Gastroesophageal sphincter (tissue), 4 donors: ENCODE measurements around the gene HS2ST1. TPM values are rescaled to one million over a fixed set of nuclear protein-coding genes. Genes with fewer than 3 reads are reported as not detected.
"Not testable (repeated sequence)": the region's sequence is repeated elsewhere in the genome, so short reads cannot be mapped to it uniquely, and the experiment has no call there.

Experiments used
- ATAC-seq: fragments of 150-250 bp; one replicate; pipeline ENCODE4 v1.9.1; 2016; ENCODE audit warnings: mild to moderate bottlenecking, moderate library complexity
- H3K27ac ChIP-seq, 4 donors: fragments of 200-600 bp; sonication (generic) in 3 of 4; 1 replicate in 3 of 4; 2 replicates in 1 of 4; pipeline ENCODE4 v1.5.1; 2016 to 2019
- H3K27me3 ChIP-seq: fragments of 200-600 bp; sonication (generic); one replicate; pipeline ENCODE4 v1.5.1; 2019
- H3K36me3 ChIP-seq, 2 donors: fragments of 200-600 bp; sonication (generic); one replicate each; pipeline ENCODE4 v1.5.1; 2019; ENCODE audit warnings: control low read depth in 1 of 2
- H3K4me1 ChIP-seq, 3 donors: fragments of 200-600 bp; sonication (generic); 1 replicate in 2 of 3; 2 replicates in 1 of 3; pipeline ENCODE4 v1.5.1; 2016 to 2019; ENCODE audit warnings: control low read depth in 2 of 3
- H3K4me3 ChIP-seq, 2 donors: fragments of 200-600 bp; sonication (generic); one replicate each; pipeline ENCODE4 v1.5.1; 2019; ENCODE audit warnings: mild to moderate bottlenecking in 1 of 2, moderate library complexity in 1 of 2
- H3K9me3 ChIP-seq, 3 donors: fragments of 200-600 bp; sonication (generic); one replicate each; pipeline ENCODE4 v1.5.1; 2017 to 2019; ENCODE audit warnings: control low read depth in 2 of 3
- CTCF ChIP-seq, 4 experiments: fragments of 200-600 bp in 2 of 4; fragments of 450-650 bp in 2 of 4; sonication (generic) in 1 of 4; IDR thresholded peaks; one replicate each; pipeline ENCODE4 v1.5.1; 2017 to 2019; ENCODE audit warnings: antibody characterized with exemption in 4 of 4, mild to moderate bottlenecking in 2 of 4, moderate library complexity in 2 of 4
- EP300 ChIP-seq: sonication (generic); formaldehyde crosslinking; IDR thresholded peaks from one replicate; pipeline ENCODE4 v1.6.1; 2017; ENCODE audit warnings: antibody characterized with exemption, mild to moderate bottlenecking
- POLR2A ChIP-seq, 2 donors: fragments of 450-650 bp; IDR thresholded peaks; one replicate each; pipeline ENCODE4 v1.6.1; 2017; ENCODE audit warnings: antibody characterized with exemption in 2 of 2, mild to moderate bottlenecking in 2 of 2, moderate library complexity in 1 of 2
- POLR2AphosphoS5 ChIP-seq: sonication (generic); formaldehyde crosslinking; IDR thresholded peaks from one replicate; pipeline ENCODE4 v1.6.1; 2017; ENCODE audit warnings: antibody characterized with exemption
- WGBS, 2 donors: methylation state at CpG; one replicate each; pipeline ENCODE4 v1.1.5; 2018; ENCODE audit warnings: low coverage in 1 of 2; 5-methylcytosine and 5-hydroxymethylcytosine counted together
- total RNA-seq, 4 donors: library from RNA; depleted of rRNA; stranded (reverse); fragments of >200 nt; gene quantifications; one replicate each; pipeline ENCODE4 v1.1.0, GENCODE V29; 2016

HS2ST1 gene
- total RNA-seq, 4 donors from 2014 or later, result 10.3 to 17.0 (median 11.7) TPM

- TF ChIP-seq POLR2A (IDR thresholded peaks at IDR 0.05), result no peak
- TF ChIP-seq CTCF (IDR thresholded peaks at IDR 0.05), result no peak
- TF ChIP-seq EP300, result no peak
- TF ChIP-seq POLR2AphosphoS5, result no peak
- no peak overlapping the region for H3K27ac ChIP-seq
- H3K27me3 ChIP-seq, result no peaks in the 10 kb centered on the region
- H3K36me3 ChIP-seq, result no peaks in the 10 kb centered on the region
- H3K4me3 ChIP-seq, result no peak overlapping the region
- WGBS, 2 donors, result 89 to 100% methylated on average over 1 of the region's 1 CpG
- no peaks in the 10 kb centered on the region for H3K4me1 ChIP-seq
- ATAC-seq, result no peak
- no peaks in the 10 kb centered on the region for H3K9me3 ChIP-seq
Observed at GRCh38 chr1:87007323-87007722, 92.9 kb downstream of the HS2ST1 start.

GRCh38 chr1:87013385-87013784, 99.0 kb downstream of the HS2ST1 start:
- H3K4me1 ChIP-seq, H3K4me3 ChIP-seq, H3K36me3 ChIP-seq, H3K27ac ChIP-seq, H3K27me3 ChIP-seq, ATAC-seq: not testable (repeated sequence)
- H3K9me3 ChIP-seq, result peaks cover 0 to 11% (median 0%) of the 10 kb centered on the region in 3 donors

- no peak overlapping the region for H3K4me3 ChIP-seq
- no peak overlapping the region for H3K27ac ChIP-seq
- peaks cover 0 to 6% (median 0%) of the 10 kb centered on the region in 3 donors for H3K9me3 ChIP-seq
- H3K36me3 ChIP-seq, result no peaks in the 10 kb centered on the region
- H3K4me1 ChIP-seq, result peaks cover 0 to 7% (median 0%) of the 10 kb centered on the region in 3 donors
- no peak for ATAC-seq
- no peaks in the 10 kb centered on the region for H3K27me3 ChIP-seq
- TF ChIP-seq CTCF (IDR thresholded peaks at IDR 0.05) (no peak), POLR2AphosphoS5 (no peak), EP300 (no peak), POLR2A (IDR thresholded peaks at IDR 0.05) (no peak)
- WGBS, 2 donors, result 0 to 60% methylated on average over 1 to 4 of the region's 4 CpGs
Observed at GRCh38 chr1:87017998-87018672, 103.7 kb downstream of the HS2ST1 start.

DNA sequence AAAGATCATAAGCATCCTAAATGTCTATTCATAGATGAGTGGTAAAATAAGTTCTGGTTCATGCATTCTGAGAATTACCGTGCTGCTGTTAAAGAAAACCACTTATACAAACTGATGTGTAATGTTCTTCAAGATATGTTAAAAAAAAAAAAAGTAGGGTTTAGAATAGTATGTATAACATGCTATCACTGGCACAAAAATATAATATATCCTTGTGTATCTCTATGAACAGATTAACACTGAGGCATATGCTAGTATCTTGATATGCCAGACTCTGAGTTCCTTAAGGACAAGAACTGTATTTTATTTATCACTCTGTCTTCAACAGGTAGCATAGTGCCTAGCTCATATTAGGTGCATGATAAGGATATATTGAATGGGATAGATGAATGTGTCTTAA, 108.9 kb downstream of the HS2ST1 start:
- WGBS, 2 donors, result 0% methylated on average over 1 of the region's 1 CpG
- no peak for ATAC-seq
- no peak for TF ChIP-seq POLR2AphosphoS5
- no peak for TF ChIP-seq CTCF (IDR thresholded peaks at IDR 0.05)
- no peak for TF ChIP-seq POLR2A (IDR thresholded peaks at IDR 0.05)
- no peak for TF ChIP-seq EP300
- H3K4me1 ChIP-seq, result peaks cover 0 to 4% (median 0%) of the 10 kb centered on the region in 3 donors
- no peaks in the 10 kb centered on the region for H3K9me3 ChIP-seq
- no peak overlapping the region for H3K4me3 ChIP-seq
- H3K27me3 ChIP-seq, result no peaks in the 10 kb centered on the region
- H3K27ac ChIP-seq, result no peak overlapping the region
- no peaks in the 10 kb centered on the region for H3K36me3 ChIP-seq

DNA sequence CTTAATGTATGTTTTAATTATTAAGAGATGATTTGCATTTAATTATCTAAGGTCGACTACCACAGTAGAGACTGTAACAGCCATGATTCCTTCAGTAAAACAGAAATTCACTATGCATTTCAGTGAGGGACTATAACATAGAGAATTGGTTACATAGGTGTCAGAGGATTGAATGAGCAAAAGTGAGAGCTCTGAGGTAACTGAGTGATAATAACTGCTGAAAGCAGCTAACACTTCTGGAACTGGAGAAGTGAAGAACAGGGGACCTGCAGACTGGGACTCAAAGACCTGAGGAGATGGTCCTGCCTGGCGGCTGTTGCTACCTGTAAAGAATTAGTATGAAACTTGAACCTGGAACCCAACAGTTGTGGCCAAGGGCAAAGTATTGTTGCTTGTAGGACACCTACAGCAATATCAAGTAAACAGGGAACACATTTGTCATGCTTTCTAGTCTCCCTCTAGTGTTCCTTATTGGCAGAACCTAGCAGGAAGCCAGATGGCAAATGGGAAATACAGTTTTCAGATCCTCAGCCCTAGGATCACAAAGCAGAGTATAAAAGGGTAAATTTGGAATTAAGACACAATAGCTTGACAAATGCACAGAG, 110.6 kb downstream of the HS2ST1 start:
- H3K9me3 ChIP-seq, result no peaks in the 10 kb centered on the region
- WGBS, 2 donors, result 83 to 89% methylated on average over 2 of the region's 2 CpGs
- no peak overlapping the region for H3K4me3 ChIP-seq
- H3K4me1 ChIP-seq, result no peaks in the 10 kb centered on the region
- no peak for ATAC-seq
- no peak overlapping the region for H3K27ac ChIP-seq
- TF ChIP-seq POLR2AphosphoS5 (no peak), EP300 (no peak), POLR2A (IDR thresholded peaks at IDR 0.05) (no peak), CTCF (IDR thresholded peaks at IDR 0.05) (no peak)
- H3K36me3 ChIP-seq, result no peaks in the 10 kb centered on the region
- no peaks in the 10 kb centered on the region for H3K27me3 ChIP-seq

DNA sequence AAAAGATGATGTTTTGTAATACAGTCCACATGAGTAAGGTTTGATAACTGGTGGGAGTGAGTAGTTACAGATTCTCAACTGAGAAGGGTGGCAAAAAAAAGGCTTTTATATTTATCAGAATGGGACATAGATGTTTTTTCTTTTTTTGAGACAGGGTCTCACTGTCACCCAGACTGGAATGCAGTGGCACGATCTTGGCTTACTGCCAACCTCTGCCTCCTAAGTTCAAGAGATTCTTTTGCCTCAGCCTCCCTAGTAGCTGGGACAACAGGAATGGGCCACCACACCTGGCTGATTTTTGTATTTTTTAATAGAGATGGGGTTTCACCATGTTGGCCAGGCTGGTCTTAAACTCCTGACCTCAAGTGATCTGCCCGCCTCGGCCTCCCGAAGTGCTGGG, 113.1 kb downstream of the HS2ST1 start:
- not testable (repeated sequence) for H3K27ac ChIP-seq, H3K36me3 ChIP-seq, H3K27me3 ChIP-seq, ATAC-seq, H3K9me3 ChIP-seq, H3K4me3 ChIP-seq, H3K4me1 ChIP-seq
- WGBS, 2 donors, result 38 to 75% methylated on average over 1 to 2 of the region's 4 CpGs
